Mesendoderm (in vitro differentiated cells): ENCODE data around the gene CEP20.
"Not testable (repeated sequence)": the region's sequence is repeated elsewhere in the genome, so short reads cannot be mapped to it uniquely, and the experiment has no call there.

Source experiments
- DNase-seq: peaks from one replicate; pipeline ENCODE4 v3.0.0; 2013
- H2AK5ac ChIP-seq: 2 replicates; pipeline ENCODE4 v1.6.1; 2013; ENCODE audit warnings: low read length, inconsistent platforms
- H2BK120ac ChIP-seq: 2 replicates; pipeline ENCODE4 v1.6.1; 2013; ENCODE audit warnings: low read depth, mild to moderate bottlenecking, low read length, moderate library complexity, mixed read lengths
- H2BK15ac ChIP-seq: replicated peaks from 2 replicates; pipeline ENCODE4 v1.6.1; 2013; ENCODE audit warnings: low read depth, mild to moderate bottlenecking, moderate library complexity
- H2BK5ac ChIP-seq: 2 replicates; pipeline ENCODE4 v1.6.1; 2013; ENCODE audit warnings: low read length, inconsistent platforms
- H3K18ac ChIP-seq: 2 replicates; pipeline ENCODE4 v1.6.1; 2013; ENCODE audit warnings: mild to moderate bottlenecking, low read length, mixed read lengths
- H3K23ac ChIP-seq: one replicate; pipeline ENCODE4 v1.6.1; 2013; ENCODE audit warnings: low read length
- H3K27ac ChIP-seq: 2 replicates; pipeline ENCODE4 v1.5.1; 2013; ENCODE audit warnings: low read depth, mild to moderate bottlenecking, inconsistent platforms, low read length, moderate library complexity
- H3K27me3 ChIP-seq: 2 replicates; pipeline ENCODE4 v1.6.1; 2013; ENCODE audit warnings: low read length, control low read depth, mild to moderate bottlenecking, inconsistent platforms; ENCODE audit not compliant: insufficient read depth, poor library complexity
- H3K36me3 ChIP-seq: 2 replicates; pipeline ENCODE4 v1.6.1; 2013; ENCODE audit warnings: low read length, inconsistent platforms; ENCODE audit not compliant: control insufficient read depth, insufficient read depth
- H3K4ac ChIP-seq: one replicate; pipeline ENCODE4 v1.6.1; 2013; ENCODE audit warnings: low read depth, mild to moderate bottlenecking, low read length, moderate library complexity
- H3K4me1 ChIP-seq: 2 replicates; pipeline ENCODE4 v1.6.1; 2013; ENCODE audit warnings: low read depth, low read length, inconsistent platforms; ENCODE audit not compliant: control insufficient read depth
- H3K4me2 ChIP-seq: 2 replicates; pipeline ENCODE4 v1.6.1; 2013; ENCODE audit warnings: low read length
- H3K4me3 ChIP-seq: 2 replicates; pipeline ENCODE4 v1.5.1; 2013; ENCODE audit warnings: mild to moderate bottlenecking, low read length
- H3K56ac ChIP-seq: one replicate; pipeline ENCODE4 v1.6.1; 2013; ENCODE audit warnings: low read length
- H3K79me1 ChIP-seq: 2 replicates; pipeline ENCODE4 v1.6.1; 2013; ENCODE audit warnings: low read length, inconsistent platforms
- H3K79me2 ChIP-seq: 2 replicates; pipeline ENCODE4 v1.6.1; 2013; ENCODE audit warnings: mild to moderate bottlenecking, low read length; ENCODE audit not compliant: control insufficient read depth, insufficient read depth
- H3K9ac ChIP-seq: 2 replicates; pipeline ENCODE4 v1.6.1; 2013; ENCODE audit warnings: low read length, inconsistent platforms
- H4K5ac ChIP-seq: one replicate; pipeline ENCODE4 v1.6.1; 2013; ENCODE audit warnings: low read length
- H4K8ac ChIP-seq: one replicate; pipeline ENCODE4 v1.6.1; 2013; ENCODE audit warnings: low read depth, mild to moderate bottlenecking, control low read depth, low read length, moderate library complexity
- WGBS: extraction: QIAGEN DNeasy Blood & Tissue Kit; methylation state at CpG from one replicate; pipeline ENCODE4 v1.1.7; 2013; ENCODE audit warnings: low lambda C conversion rate, missing lambda C conversion rate; ENCODE audit not compliant: insufficient coverage; ENCODE audit errors: extremely low coverage; 5-methylcytosine and 5-hydroxymethylcytosine counted together

CEP20 gene

DNA sequence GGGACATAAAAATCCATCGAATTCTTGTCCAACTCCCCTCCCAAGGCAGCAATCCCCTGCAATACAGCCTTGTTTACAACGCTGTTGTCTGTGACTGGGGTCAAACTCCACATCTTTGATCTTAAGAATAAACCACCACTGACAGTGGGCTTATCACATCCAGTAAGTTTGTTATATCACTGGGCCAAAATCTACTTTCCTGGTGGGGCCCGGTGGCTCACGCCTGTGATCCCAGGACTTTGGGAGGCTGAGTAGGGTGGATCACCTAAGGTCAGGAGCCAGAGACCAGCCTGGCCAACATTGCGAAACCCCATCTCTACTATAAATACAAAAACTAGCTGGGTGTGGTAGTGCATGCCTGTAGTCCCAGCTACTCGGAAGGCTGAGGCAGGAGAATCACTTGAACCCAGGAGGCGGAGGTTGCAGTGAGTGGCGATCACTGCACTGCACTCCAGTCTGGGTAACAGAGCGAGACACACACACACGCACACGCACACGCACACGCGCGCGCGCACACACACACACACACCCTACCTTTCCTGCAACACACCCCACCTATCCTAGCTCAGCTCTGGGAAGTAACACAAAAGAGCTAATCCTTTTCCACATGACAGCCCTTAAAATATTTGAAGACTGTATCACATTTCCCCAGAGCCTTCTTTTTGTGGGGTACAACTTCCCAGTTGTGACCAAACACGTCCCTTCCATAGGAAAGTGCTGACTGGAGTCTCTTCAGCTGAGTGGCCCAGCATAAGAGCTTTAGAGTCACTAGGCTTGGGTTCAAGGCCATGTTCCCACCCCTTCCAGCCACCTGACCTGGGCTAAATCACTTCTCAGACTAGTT is 40.1 kb upstream of the CEP20 start:
- Histone ChIP-seq H3K18ac (no peak overlapping the region), H3K4me1 (no peaks in the 10 kb centered on the region), H3K9ac (no peak overlapping the region), H4K5ac (no peak overlapping the region), H3K79me1 (no peaks in the 10 kb centered on the region), H3K27ac (no peak overlapping the region), H3K4me2 (no peak overlapping the region), H3K79me2 (no peaks in the 10 kb centered on the region), H3K56ac (no peak overlapping the region), H2BK5ac (no peak overlapping the region), H2BK120ac (no peak overlapping the region), H3K4me3 (no peak overlapping the region), H3K27me3 (no peaks in the 10 kb centered on the region), H3K23ac (no peak overlapping the region), H4K8ac (no peak overlapping the region), H3K36me3 (no peaks in the 10 kb centered on the region), H2BK15ac (no peak overlapping the region), H2AK5ac (no peak overlapping the region), H3K4ac (no peak overlapping the region)
- WGBS, result no CpG with 5 or more reads among the region's 18 CpGs
- no peak for DNase-seq

DNA sequence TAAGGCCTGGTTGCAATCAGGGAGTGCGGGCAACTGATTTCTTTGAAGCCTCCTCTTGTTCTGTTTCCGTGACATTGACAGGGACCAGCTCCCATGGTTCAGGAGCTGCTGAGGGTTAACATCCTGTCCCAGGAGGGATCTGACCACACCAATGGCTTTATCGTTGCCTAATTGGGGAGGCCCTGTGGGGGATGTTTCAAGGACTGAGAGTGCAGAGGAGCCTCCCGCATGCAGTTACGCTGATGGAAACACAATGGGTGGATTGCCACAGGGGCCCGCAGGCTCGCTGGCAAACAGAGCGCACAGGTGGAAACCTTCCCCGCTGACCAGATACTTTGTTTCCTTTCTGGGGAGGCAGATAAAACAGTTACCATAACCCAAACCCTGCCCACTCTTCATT is 37.2 kb upstream of the CEP20 start:
- H2BK5ac ChIP-seq, result no peak overlapping the region
- no peak overlapping the region for H4K5ac ChIP-seq
- H2BK120ac ChIP-seq, result no peak overlapping the region
- no peak overlapping the region for H3K56ac ChIP-seq
- H3K79me1 ChIP-seq, result no peaks in the 10 kb centered on the region
- no peaks in the 10 kb centered on the region for H3K79me2 ChIP-seq
- H3K18ac ChIP-seq, result no peak overlapping the region
- no peak overlapping the region for H3K27ac ChIP-seq
- no peaks in the 10 kb centered on the region for H3K4me1 ChIP-seq
- no peak overlapping the region for H3K4me2 ChIP-seq
- H2BK15ac ChIP-seq, result no peak overlapping the region
- no peak overlapping the region for H3K4ac ChIP-seq
- H3K27me3 ChIP-seq, result no peaks in the 10 kb centered on the region
- no CpG with 5 or more reads among the region's 9 CpGs for WGBS
- no peaks in the 10 kb centered on the region for H3K36me3 ChIP-seq
- H3K9ac ChIP-seq, result no peak overlapping the region
- peak; percentile 13 for DNase-seq
- H4K8ac ChIP-seq, result no peak overlapping the region
- H3K4me3 ChIP-seq, result no peak overlapping the region
- H2AK5ac ChIP-seq, result no peak overlapping the region
- no peak overlapping the region for H3K23ac ChIP-seq

DNA sequence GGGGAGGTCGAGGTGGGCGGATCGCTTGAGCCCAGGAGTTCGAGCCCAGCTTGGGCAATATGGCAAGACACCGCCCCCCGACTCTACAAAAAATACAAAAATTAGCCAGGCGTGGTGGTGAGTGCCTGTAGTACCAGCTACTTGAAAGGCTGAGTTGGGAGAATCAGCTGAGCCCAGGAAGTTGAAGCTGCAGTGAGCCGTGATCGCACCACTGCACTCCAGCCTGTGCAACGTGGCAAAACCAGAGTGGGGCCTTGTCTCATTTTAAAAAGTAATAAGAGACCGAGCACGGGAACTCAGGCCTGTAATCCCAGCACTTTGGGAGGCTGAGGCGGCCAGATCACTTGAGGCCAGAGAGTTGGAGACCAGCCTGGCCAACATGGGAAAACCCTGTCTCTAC is 36.6 kb upstream of the CEP20 start:
- H3K36me3 ChIP-seq, result no peaks in the 10 kb centered on the region
- no peak overlapping the region for H3K4me2 ChIP-seq
- H2BK5ac ChIP-seq, result no peak overlapping the region
- no peak overlapping the region for H2AK5ac ChIP-seq
- no peak overlapping the region for H3K4me3 ChIP-seq
- no peak overlapping the region for H2BK120ac ChIP-seq
- WGBS, result no CpG with 5 or more reads among the region's 13 CpGs
- H3K23ac ChIP-seq, result no peak overlapping the region
- no peak overlapping the region for H3K4ac ChIP-seq
- no peaks in the 10 kb centered on the region for H3K27me3 ChIP-seq
- no peaks in the 10 kb centered on the region for H3K79me1 ChIP-seq
- no peak overlapping the region for H4K8ac ChIP-seq
- no peaks in the 10 kb centered on the region for H3K79me2 ChIP-seq
- H2BK15ac ChIP-seq, result no peak overlapping the region
- H3K9ac ChIP-seq, result no peak overlapping the region
- no peak overlapping the region for H3K18ac ChIP-seq
- no peak overlapping the region for H3K56ac ChIP-seq
- no peak overlapping the region for H4K5ac ChIP-seq
- H3K4me1 ChIP-seq, result no peaks in the 10 kb centered on the region
- DNase-seq, result no peak
- H3K27ac ChIP-seq, result no peak overlapping the region

DNA sequence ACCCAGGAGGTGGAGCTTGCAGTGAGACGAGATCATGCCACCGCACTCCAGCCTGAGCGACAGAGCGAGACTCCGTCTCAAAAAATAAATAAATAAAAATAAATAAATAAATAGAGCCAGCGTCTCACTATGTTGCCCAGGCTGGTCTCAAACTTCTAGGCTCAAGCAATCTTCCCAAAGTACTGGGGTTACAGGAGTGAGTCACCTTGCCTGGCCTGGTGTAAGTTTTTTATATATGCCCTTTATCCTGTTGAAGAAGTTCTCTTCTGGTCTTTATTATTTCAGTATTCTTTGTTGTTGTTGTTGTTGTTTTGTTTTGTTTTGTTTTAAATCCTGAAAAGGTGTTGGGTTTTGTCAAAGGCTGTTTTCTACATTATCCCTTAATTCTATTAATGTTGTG is 30.9 kb upstream of the CEP20 start:
- Histone ChIP-seq H3K27me3 (no peaks in the 10 kb centered on the region), H2AK5ac (no peak overlapping the region), H3K4me1 (no peaks in the 10 kb centered on the region), H3K27ac (no peak overlapping the region), H3K36me3 (no peaks in the 10 kb centered on the region), H3K4me2 (no peak overlapping the region), H3K23ac (no peak overlapping the region), H3K4ac (no peak overlapping the region), H3K4me3 (no peak overlapping the region), H2BK120ac (no peak overlapping the region), H3K9ac (no peak overlapping the region), H3K79me1 (no peaks in the 10 kb centered on the region), H4K8ac (no peak overlapping the region), H3K56ac (no peak overlapping the region), H3K18ac (no peak overlapping the region), H2BK15ac (no peak overlapping the region), H2BK5ac (no peak overlapping the region), H3K79me2 (no peaks in the 10 kb centered on the region), H4K5ac (no peak overlapping the region)
- no peak for DNase-seq
- WGBS, result no CpG with 5 or more reads among the region's 6 CpGs

DNA sequence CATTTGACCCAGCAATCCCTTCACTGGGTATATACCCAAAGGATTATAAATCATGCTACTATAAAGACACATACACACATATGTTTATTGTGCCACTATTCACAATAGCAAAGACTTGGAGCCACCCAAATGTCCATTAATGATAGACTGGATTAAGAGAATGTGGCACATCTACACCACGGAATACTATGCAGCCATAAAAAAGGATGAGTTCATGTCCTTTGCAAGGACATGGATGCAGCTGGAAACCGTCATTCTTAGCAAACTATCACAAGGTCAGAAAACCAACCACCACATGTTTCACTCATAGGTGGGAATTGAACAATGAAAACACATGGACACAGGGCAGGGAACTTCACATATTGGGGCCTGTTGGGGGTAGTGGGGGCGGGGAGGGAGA is 29.9 kb upstream of the CEP20 start:
- H3K23ac ChIP-seq, H3K4ac ChIP-seq, H3K27ac ChIP-seq, H2BK120ac ChIP-seq, H3K79me1 ChIP-seq, H2AK5ac ChIP-seq, H2BK5ac ChIP-seq, H3K4me1 ChIP-seq, H3K4me3 ChIP-seq, H4K5ac ChIP-seq, H3K4me2 ChIP-seq, H3K79me2 ChIP-seq, H3K9ac ChIP-seq, H4K8ac ChIP-seq, H3K36me3 ChIP-seq, H3K56ac ChIP-seq, H2BK15ac ChIP-seq, DNase-seq, H3K18ac ChIP-seq, H3K27me3 ChIP-seq: not testable (repeated sequence)
- WGBS, result no CpG with 5 or more reads among the region's 3 CpGs

DNA sequence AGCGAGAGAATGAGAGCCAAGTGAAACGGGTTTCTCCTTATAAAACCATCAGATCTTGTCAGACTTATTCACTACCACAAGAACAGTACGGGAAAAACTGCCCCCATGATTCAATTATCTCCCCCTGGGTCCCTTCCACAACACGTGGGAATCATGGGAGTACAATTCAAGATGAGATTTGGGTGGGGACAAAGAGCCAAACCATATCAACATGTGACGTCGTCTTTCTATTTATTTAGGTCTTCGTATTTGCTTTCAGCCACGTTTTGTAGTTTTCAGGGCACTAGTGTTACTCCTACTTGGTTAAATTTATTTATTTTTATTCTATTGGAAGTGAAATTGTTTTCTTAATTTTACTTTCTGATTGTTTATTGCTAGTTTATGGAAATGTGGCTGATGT is 27.9 kb upstream of the CEP20 start:
- Histone ChIP-seq H3K4me1 (no peaks in the 10 kb centered on the region), H3K4me3 (no peak overlapping the region), H3K18ac (no peak overlapping the region), H3K9ac (no peak overlapping the region), H2BK5ac (no peak overlapping the region), H3K4me2 (no peak overlapping the region), H4K5ac (no peak overlapping the region), H2AK5ac (no peak overlapping the region), H3K4ac (no peak overlapping the region), H3K79me2 (no peaks in the 10 kb centered on the region), H2BK120ac (no peak overlapping the region), H3K27me3 (no peaks in the 10 kb centered on the region), H3K56ac (no peak overlapping the region), H3K23ac (no peak overlapping the region), H3K27ac (no peak overlapping the region), H4K8ac (no peak overlapping the region), H3K36me3 (no peaks in the 10 kb centered on the region), H3K79me1 (no peaks in the 10 kb centered on the region), H2BK15ac (no peak overlapping the region)
- DNase-seq, result no peak
- no CpG with 5 or more reads among the region's 8 CpGs for WGBS
